NT2/D1 (cell line): ENCODE measurements around the gene PTK6.
"Not testable (repeated sequence)": the region's sequence is repeated elsewhere in the genome, so short reads cannot be mapped to it uniquely, and the experiment has no call there.

ENCODE experiments used
- SUZ12 ChIP-seq: IDR thresholded peaks from 2 replicates; pipeline ENCODE4 v1.6.1; 2011; ENCODE audit not compliant: insufficient read length, insufficient read depth; ENCODE audit errors: extremely low read depth
- YY1 ChIP-seq: IDR thresholded peaks from 2 replicates; pipeline ENCODE4 v1.6.1; 2011; ENCODE audit not compliant: insufficient read length, insufficient read depth

- TF ChIP-seq YY1, SUZ12: not testable (repeated sequence)
Observed at GRCh38 chr20:63559485-63560332, 22.5 kb upstream of the PTK6 start.
